GM12878 (cell line): ENCODE results near the gene CHAMP1. TPM values are rescaled to one million over a fixed set of nuclear protein-coding genes. Genes with fewer than 3 reads are reported as not detected.

Experiments used
- BCL11A ChIP-seq: IDR thresholded peaks from 2 replicates; pipeline ENCODE4 v1.6.1; 2011; ENCODE audit warnings: low read depth, low read length
- CBX3 ChIP-seq: fragments of 200-600 bp; sonication (generic); IDR thresholded peaks from 2 replicates; pipeline ENCODE4 v1.6.1; 2016; ENCODE audit warnings: low read depth, borderline replicate concordance
- FOXK2 ChIP-seq: fragments of 450-650 bp; IDR thresholded peaks from 2 replicates; pipeline ENCODE4 v1.6.1; 2017; ENCODE audit warnings: mild to moderate bottlenecking, moderate library complexity
- HDGF ChIP-seq: fragments of 450-650 bp; IDR thresholded peaks from 2 replicates; pipeline ENCODE4 v1.6.1; 2016; ENCODE audit warnings: antibody characterized with exemption
- MAX ChIP-seq: IDR thresholded peaks from 2 replicates; pipeline ENCODE4 v1.6.1; 2012; ENCODE audit warnings: low read depth, low read length, improper control_type of control experiment
- NFYB ChIP-seq: IDR thresholded peaks from 2 replicates; pipeline ENCODE4 v1.6.1; 2011; ENCODE audit warnings: low read depth, mild to moderate bottlenecking, low read length, improper control_type of control experiment, moderate library complexity; ENCODE audit not compliant: insufficient read depth
- POLR2AphosphoS2 ChIP-seq: IDR thresholded peaks from 2 replicates; pipeline ENCODE4 v1.6.1; 2011; ENCODE audit warnings: low read depth, mild to moderate bottlenecking, low read length, improper control_type of control experiment, moderate library complexity
- POU2F2 ChIP-seq: IDR thresholded peaks from 3 replicates; pipeline ENCODE4 v1.6.1; 2011; ENCODE audit warnings: low read depth, mild to moderate bottlenecking, low read length, borderline replicate concordance
- RBBP5 ChIP-seq: fragments of 200-600 bp; sonication (generic); conservative IDR thresholded peaks from 2 replicates; pipeline ENCODE4 v1.6.1; 2016
- RCOR1 ChIP-seq: conservative IDR thresholded peaks from 2 replicates; pipeline ENCODE4 v1.6.1; 2012; ENCODE audit warnings: low read depth, low read length, improper control_type of control experiment
- RELB ChIP-seq: fragments of 450-650 bp; IDR thresholded peaks from 2 replicates; pipeline ENCODE4 v1.6.1; 2017; ENCODE audit warnings: low read depth, mild to moderate bottlenecking, moderate library complexity
- SIN3A ChIP-seq: IDR thresholded peaks from 2 replicates; pipeline ENCODE4 v1.6.1; 2012; ENCODE audit warnings: low read depth, low read length, improper control_type of control experiment
- SMARCA5 ChIP-seq: fragments of 450-650 bp; IDR thresholded peaks from 2 replicates; pipeline ENCODE4 v1.6.1; 2017; ENCODE audit warnings: mild to moderate bottlenecking
- TAF1 ChIP-seq: IDR thresholded peaks from 2 replicates; pipeline ENCODE4 v1.6.1; 2011; ENCODE audit warnings: mild to moderate bottlenecking, low read depth, low read length, borderline replicate concordance
- TCF3 ChIP-seq: IDR thresholded peaks from 2 replicates; pipeline ENCODE4 v1.6.1; 2012; ENCODE audit warnings: low read depth, mild to moderate bottlenecking, low read length, borderline replicate concordance; ENCODE audit not compliant: insufficient read depth
- TCF7 ChIP-seq: IDR thresholded peaks from 2 replicates; pipeline ENCODE4 v1.6.1; 2014; ENCODE audit warnings: antibody characterized with exemption, borderline replicate concordance
- USF2 ChIP-seq: IDR thresholded peaks from 2 replicates; pipeline ENCODE4 v1.6.1; 2011; ENCODE audit warnings: low read depth, low read length, improper control_type of control experiment, borderline replicate concordance
- ZBED1 ChIP-seq: IDR thresholded peaks from 2 replicates; pipeline ENCODE4 v1.6.1; 2016; ENCODE audit warnings: borderline replicate concordance
- ZNF207 ChIP-seq: fragments of 450-650 bp; IDR thresholded peaks from 2 replicates; pipeline ENCODE4 v1.6.1; 2014; ENCODE audit warnings: antibody characterized with exemption, mild to moderate bottlenecking, borderline replicate concordance
- polyA plus RNA-seq, 11 experiments: library from polyadenylated mRNA; depleted of rRNA in 4 of 11; unstranded in 6 of 11; stranded (reverse) in 5 of 11; fragments of >200 nt; fragmentation: Nextera tagmentation in 4 of 11; fragmentation: Illumina TruSeq in 1 of 11; extraction: Ambion mirVana in 4 of 11; extraction: Trizol in 1 of 11; gene quantifications; 1 replicate in 1 of 11; 2 replicates in 10 of 11; pipeline versions ENCODE4 v1.2.1 to v1.2.3, GENCODE V29; 2011 to 2016; ENCODE audit warnings: inconsistent platforms in 2 of 11, missing spikeins in 2 of 11, low read depth in 1 of 11
- total RNA-seq, 4 experiments: library from RNA; depleted of rRNA in 3 of 4; stranded (reverse); fragments of >200 nt in 3 of 4; fragmentation: Illumina TruSeq in 1 of 4; extraction: Trizol in 1 of 4; gene quantifications; 2 replicates each; pipeline versions ENCODE4 v1.2.1 to v1.2.3, GENCODE V29; 2013 to 2021
- TF ChIP-seq, protein P1 (sequence below): fragments of 450-650 bp; conservative IDR thresholded peaks from 2 replicates; pipeline ENCODE4 v1.6.1; 2017; ENCODE audit warnings: mild to moderate bottlenecking, moderate library complexity
- TF ChIP-seq, protein P2 (sequence below): IDR thresholded peaks from 2 replicates; pipeline ENCODE4 v1.6.1; 2012; ENCODE audit warnings: low read length, inconsistent platforms

Gene CHAMP1
- total and polyA plus RNA-seq, 10 of the 15 experiments (the other 5 are each of a cell fraction or from before 2014, with no cell fraction given) = 1.1 to 54.8 (median 23.9) TPM

DNA sequence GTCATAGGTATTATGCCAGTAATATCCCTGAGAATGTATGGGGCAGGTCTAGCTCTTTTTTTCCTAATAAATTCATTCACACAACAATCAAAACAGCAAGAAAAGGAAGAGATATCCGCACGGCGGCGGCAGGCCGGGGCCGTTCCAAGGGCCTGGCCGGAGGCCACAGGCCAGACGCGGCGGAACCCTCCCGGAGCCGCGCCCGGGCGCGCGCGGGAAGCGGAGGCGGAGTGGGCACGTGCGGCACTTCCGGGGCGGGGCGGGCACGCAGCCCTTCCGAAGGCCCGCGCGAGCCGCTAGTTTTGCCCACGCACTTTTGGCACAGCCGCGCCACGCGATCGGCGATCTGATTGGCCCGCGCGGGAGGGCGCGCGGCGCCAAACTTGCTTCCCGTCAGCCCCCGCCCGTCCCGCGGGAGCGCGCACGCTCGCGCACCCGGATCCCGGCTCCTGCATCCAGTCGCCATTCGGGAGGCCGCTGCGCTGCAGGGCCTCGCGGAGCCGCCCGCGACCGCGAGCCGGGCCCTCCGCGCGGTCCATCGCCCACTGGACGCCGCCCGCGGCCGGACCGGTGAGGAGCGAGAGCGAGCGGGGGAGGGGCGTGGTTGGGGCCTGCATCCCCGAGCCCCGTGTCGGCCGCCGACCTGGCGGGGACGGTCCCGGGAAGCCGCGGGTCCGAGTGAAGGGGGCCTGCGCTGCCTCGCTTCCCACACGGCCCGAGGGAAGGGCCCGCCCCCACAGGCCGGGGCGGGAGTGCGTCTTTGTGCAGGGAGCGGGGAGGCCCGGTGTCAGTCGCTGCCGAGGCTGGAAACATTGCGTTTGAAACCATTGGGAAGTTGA is at the start of gene CHAMP1 (continued):
- TF ChIP-seq, protein P1, sequence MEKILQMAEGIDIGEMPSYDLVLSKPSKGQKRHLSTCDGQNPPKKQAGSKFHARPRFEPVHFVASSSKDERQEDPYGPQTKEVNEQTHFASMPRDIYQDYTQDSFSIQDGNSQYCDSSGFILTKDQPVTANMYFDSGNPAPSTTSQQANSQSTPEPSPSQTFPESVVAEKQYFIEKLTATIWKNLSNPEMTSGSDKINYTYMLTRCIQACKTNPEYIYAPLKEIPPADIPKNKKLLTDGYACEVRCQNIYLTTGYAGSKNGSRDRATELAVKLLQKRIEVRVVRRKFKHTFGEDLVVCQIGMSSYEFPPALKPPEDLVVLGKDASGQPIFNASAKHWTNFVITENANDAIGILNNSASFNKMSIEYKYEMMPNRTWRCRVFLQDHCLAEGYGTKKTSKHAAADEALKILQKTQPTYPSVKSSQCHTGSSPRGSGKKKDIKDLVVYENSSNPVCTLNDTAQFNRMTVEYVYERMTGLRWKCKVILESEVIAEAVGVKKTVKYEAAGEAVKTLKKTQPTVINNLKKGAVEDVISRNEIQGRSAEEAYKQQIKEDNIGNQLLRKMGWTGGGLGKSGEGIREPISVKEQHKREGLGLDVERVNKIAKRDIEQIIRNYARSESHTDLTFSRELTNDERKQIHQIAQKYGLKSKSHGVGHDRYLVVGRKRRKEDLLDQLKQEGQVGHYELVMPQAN = peak; percentile 80
- no peak for TF ChIP-seq ZBED1
- TF ChIP-seq BCL11A = no peak
- TF ChIP-seq HDGF = no peak
- TF ChIP-seq FOXK2 = no peak
- TF ChIP-seq ZNF207 = peak; percentile 59
- TF ChIP-seq TCF7 = no peak
- no peak for TF ChIP-seq RBBP5
- no peak for TF ChIP-seq RELB
- TF ChIP-seq TAF1 = peak; percentile 87; the same call in 1 of the 2 replicates
- TF ChIP-seq POLR2AphosphoS2 = peak; percentile 86; the same call in 1 of the 2 replicates
- no peak for TF ChIP-seq CBX3
- TF ChIP-seq SIN3A = no peak; the same call in 1 of the 2 replicates
- peak; percentile 47 for TF ChIP-seq USF2
- peak; percentile 68; the same call in 1 of the 2 replicates for TF ChIP-seq NFYB
- peak; percentile 64; the same call in 1 of the 2 replicates for TF ChIP-seq SMARCA5
- TF ChIP-seq TCF3 = peak; percentile 37; the same call in 1 of the 2 replicates
- TF ChIP-seq POU2F2 = peak; percentile 66; the same call in 1 of the 3 replicates
- 0 out of 2 replicates have a peak, but pooled peaks have one; percentile 89 for TF ChIP-seq RCOR1
- peak; percentile 86 for TF ChIP-seq MAX
- TF ChIP-seq, protein P2, sequence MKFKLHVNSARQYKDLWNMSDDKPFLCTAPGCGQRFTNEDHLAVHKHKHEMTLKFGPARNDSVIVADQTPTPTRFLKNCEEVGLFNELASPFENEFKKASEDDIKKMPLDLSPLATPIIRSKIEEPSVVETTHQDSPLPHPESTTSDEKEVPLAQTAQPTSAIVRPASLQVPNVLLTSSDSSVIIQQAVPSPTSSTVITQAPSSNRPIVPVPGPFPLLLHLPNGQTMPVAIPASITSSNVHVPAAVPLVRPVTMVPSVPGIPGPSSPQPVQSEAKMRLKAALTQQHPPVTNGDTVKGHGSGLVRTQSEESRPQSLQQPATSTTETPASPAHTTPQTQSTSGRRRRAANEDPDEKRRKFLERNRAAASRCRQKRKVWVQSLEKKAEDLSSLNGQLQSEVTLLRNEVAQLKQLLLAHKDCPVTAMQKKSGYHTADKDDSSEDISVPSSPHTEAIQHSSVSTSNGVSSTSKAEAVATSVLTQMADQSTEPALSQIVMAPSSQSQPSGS = no peak
